Left ventricle myocardium inferior (tissue), 1 donor: ENCODE results near the gene CORO2A. TPM values are rescaled to one million over a fixed set of nuclear protein-coding genes. Genes with fewer than 3 reads are reported as not detected.
A peak's percentile ranks its signal among the peaks of the same experiment; 100 is the strongest.

Experiments
- DNase-seq: peaks from one replicate; pipeline ENCODE4 v3.0.0-alpha.2; 2020
- H3K27ac ChIP-seq: fragments of 200-600 bp; replicated peaks from 2 replicates; pipeline ENCODE4 v1.8.0; 2021
- H3K27me3 ChIP-seq: fragments of 200-600 bp; 2 replicates; pipeline ENCODE4 v1.8.0; 2021; ENCODE audit warnings: low read depth
- H3K36me3 ChIP-seq: fragments of 200-600 bp; 2 replicates; pipeline ENCODE4 v1.8.0; 2021
- H3K4me1 ChIP-seq: fragments of 200-600 bp; 2 replicates; pipeline ENCODE4 v1.8.0; 2021
- H3K4me3 ChIP-seq: fragments of 200-600 bp; 2 replicates; pipeline ENCODE4 v1.8.0; 2021; ENCODE audit warnings: mild to moderate bottlenecking, moderate library complexity
- H3K9me3 ChIP-seq: fragments of 200-600 bp; replicated peaks from 2 replicates; pipeline ENCODE4 v1.8.0; 2021
- intact Hi-C: fragments of 100-400 bp; cut with micrococcal nuclease; formaldehyde crosslinking; loops from one replicate; pipeline ENCODE4 v1.11.0; 2022
- total RNA-seq: library from RNA; stranded (reverse); fragmentation: NEBNext Ultra II Directional; extraction: Animal tissue kit (Norgen Biotek cat#: 25700); gene quantifications from one replicate; pipeline ENCODE4 v1.2.1, GENCODE V29; 2021
- TF ChIP-seq, protein P1 (sequence below): fragments of 200-600 bp; IDR thresholded peaks from 2 replicates; pipeline ENCODE4 v1.8.0; 2021; ENCODE audit warnings: antibody characterized with exemption, mild to moderate bottlenecking, borderline replicate concordance
- donor health status: DM: no; HTN: yes; CAD: no; lungs with severe emphysema.

Gene CORO2A
- total RNA-seq, 1 donor from 2014 or later: 0.14 TPM

DNA sequence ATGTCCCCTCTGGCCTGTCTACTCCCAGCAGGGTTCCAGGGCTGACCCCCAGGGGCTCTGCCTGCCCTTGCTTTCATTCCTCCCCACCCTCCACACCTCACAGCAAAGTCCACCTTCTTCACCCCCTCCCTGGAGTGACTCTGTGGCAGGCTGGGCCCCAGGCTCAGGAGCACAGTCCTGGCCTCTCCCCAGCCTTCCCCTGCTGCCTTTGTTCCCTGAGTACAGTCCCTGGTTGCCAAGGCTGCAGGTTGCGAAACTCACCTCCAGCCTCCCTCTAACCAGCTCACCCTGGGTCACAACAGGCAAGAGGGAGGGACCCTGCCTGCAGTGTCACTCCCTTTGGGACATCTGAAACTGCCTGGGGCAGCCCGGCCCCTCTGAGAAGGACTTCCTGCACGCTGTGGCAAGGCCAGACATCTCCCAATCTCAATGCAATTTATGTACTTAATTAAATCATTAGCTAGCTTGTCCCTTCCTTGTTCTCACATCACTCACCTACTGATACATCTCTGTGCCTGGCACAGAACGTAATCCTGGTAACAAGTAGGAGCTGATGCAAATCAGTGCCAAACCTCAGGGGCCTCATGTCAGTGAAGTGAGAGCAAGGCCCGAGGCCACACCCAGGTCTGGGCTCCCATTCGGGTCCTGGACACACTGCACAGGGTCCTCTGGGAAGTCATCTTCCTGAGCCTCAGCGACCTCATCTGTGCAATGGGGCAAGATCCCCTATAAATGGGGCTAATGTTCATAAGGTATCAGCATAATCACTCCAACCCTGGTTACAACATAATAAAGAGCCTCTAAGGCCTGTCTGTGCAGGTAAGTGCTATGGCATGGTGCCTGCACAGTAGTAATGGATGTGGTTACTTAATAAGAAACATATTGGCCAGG lies 46.1 kb downstream of the CORO2A start:
- no peak overlapping the region for H3K4me3 ChIP-seq
- no peak overlapping the region for H3K27ac ChIP-seq
- peaks cover 3% of the 10 kb centered on the region for H3K9me3 ChIP-seq
- peaks cover 5% of the 10 kb centered on the region for H3K27me3 ChIP-seq
- no peaks in the 10 kb centered on the region for H3K36me3 ChIP-seq
- H3K4me1 ChIP-seq: no peaks in the 10 kb centered on the region
- TF ChIP-seq, protein P1, sequence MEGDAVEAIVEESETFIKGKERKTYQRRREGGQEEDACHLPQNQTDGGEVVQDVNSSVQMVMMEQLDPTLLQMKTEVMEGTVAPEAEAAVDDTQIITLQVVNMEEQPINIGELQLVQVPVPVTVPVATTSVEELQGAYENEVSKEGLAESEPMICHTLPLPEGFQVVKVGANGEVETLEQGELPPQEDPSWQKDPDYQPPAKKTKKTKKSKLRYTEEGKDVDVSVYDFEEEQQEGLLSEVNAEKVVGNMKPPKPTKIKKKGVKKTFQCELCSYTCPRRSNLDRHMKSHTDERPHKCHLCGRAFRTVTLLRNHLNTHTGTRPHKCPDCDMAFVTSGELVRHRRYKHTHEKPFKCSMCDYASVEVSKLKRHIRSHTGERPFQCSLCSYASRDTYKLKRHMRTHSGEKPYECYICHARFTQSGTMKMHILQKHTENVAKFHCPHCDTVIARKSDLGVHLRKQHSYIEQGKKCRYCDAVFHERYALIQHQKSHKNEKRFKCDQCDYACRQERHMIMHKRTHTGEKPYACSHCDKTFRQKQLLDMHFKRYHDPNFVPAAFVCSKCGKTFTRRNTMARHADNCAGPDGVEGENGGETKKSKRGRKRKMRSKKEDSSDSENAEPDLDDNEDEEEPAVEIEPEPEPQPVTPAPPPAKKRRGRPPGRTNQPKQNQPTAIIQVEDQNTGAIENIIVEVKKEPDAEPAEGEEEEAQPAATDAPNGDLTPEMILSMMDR: no peak
- peak; percentile 29 for DNase-seq
- intact Hi-C loops: no loop called here

DNA sequence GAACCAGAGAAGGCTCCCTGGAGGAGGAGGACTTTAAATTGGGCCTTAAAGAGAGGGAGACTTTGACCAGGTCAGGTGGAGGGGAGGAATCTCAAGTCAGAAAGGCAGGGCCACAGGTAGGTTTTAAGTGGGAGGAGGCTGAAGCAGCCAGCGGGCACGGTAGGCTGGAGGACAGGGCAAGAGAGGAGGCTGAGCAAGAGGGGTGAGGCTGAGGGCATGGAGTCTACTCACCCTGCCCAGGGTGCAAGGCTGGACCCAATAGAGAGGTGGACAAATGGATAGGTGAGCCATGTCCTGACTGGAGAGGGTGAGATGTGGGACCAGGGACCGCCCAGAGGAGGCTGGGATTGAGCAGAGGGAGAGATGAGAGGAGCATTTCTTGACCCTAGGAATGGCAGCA lies 47.8 kb downstream of the CORO2A start:
- DNase-seq: no peak
- Histone ChIP-seq H3K36me3 (no peaks in the 10 kb centered on the region), H3K27me3 (peaks cover 5% of the 10 kb centered on the region), H3K4me1 (no peaks in the 10 kb centered on the region), H3K27ac (no peak overlapping the region), H3K9me3 (no peaks in the 10 kb centered on the region), H3K4me3 (no peak overlapping the region)
- intact Hi-C loops: no loop called here
- TF ChIP-seq, protein P1: no peak

DNA sequence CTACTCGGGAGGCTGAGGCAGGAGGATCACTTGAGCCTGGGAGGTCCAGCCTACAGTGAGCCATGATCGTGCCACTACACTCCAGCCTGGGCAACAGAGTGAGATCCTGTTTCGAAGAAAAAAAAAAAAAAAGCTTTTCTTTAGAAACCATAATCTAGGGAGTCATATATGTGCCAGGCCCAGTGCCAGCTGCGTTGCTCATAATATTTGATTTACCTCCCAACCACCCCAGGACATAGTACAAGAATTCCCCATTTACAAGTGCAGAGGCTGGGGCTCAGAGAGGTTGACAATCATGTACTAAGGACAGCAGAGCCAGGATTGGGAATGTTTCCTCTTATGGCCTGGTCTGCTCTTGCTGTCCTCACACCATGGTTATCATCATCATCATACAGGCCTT lies 48.4 kb downstream of the CORO2A start:
- Histone ChIP-seq H3K9me3 (no peaks in the 10 kb centered on the region), H3K4me3 (no peak overlapping the region), H3K27me3 (peaks cover 5% of the 10 kb centered on the region), H3K36me3 (no peaks in the 10 kb centered on the region), H3K4me1 (no peaks in the 10 kb centered on the region), H3K27ac (no peak overlapping the region)
- TF ChIP-seq, protein P1: no peak
- DNase-seq: no peak
- intact Hi-C loops: no loop called here

DNA sequence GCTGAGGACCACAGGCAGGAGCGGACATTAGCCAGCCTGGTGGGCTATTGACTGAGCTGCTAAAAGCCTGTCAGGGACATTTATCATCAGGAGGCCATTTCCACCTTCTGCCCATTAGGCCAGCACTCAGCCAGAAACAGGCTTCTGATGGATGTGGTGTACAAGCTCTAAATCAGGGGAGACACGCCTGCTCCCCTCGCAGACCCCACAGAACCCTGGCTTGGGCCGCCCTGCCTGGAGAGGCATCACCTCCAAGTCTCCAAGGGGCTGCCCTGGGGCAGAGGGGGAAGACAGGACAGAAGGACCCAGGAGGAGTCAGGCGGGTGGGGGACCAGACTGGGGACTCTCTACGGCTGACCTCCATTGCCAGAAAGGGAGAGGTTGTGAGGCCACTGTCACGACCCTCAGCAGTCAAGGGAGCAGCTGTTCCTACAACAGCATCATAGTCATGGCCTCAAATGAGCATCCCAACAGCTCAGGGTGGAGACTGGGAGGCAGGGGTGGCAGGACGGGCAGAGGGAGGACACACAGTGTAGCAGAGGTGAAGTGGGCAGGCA lies 49.4 kb downstream of the CORO2A start:
- TF ChIP-seq, protein P1: no peak
- no peak overlapping the region for H3K4me3 ChIP-seq
- intact Hi-C loops: no loop called here
- H3K36me3 ChIP-seq: no peaks in the 10 kb centered on the region
- no peaks in the 10 kb centered on the region for H3K4me1 ChIP-seq
- no peak overlapping the region for H3K27ac ChIP-seq
- no peak for DNase-seq
- peaks cover 5% of the 10 kb centered on the region for H3K27me3 ChIP-seq
- H3K9me3 ChIP-seq: no peaks in the 10 kb centered on the region

DNA sequence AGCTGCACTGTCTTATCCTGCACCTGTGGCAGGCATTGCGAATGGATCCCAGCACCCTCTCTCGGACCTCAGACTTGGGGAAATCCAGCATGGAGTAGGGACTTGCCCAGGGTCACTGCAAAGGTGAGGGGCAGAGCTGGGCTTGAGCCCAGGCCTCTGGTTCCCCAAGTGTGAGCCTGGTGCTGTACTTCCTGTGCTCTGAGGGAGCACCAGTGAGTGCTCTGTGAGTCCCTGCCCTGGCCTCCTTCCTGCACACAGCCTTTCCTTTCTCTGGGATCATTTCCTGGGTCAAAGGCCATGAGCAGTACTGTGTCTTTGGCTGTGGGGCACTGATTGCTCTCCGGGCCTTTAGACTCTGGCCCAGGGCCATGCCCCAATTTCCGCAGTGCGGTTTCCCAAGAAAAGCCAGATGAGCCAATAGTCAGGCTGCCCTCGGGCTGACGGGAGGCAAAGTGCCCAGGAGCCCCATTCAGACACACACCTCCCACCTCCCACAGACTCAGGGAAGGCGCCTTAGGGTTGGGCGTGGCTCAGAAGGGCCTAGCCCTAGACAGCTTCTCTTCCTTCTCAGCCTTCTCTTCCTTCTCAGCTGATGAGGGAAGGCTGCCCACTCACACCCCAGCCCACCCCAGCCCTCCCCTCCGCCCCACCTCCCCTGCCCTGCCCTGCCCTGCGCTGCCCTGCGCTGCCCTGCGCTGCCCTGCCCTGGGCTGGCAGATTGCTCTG lies 50.1 kb downstream of the CORO2A start:
- Histone ChIP-seq H3K4me1 (no peaks in the 10 kb centered on the region), H3K36me3 (no peaks in the 10 kb centered on the region), H3K9me3 (no peaks in the 10 kb centered on the region), H3K4me3 (no peak overlapping the region), H3K27me3 (peaks cover 5% of the 10 kb centered on the region), H3K27ac (no peak overlapping the region)
- DNase-seq: peak; percentile 20
- TF ChIP-seq, protein P1: no peak
- intact Hi-C loops: no loop called here
